C4-2B (cell line): Measurements from ENCODE around the gene ATXN7L1.

ENCODE experiments used
- ZFX ChIP-seq: fragments of 450-650 bp; IDR thresholded peaks from 2 replicates; pipeline ENCODE4 v1.6.1; 2017
- TF ChIP-seq, protein P1 (sequence below): fragments of 450-650 bp; conservative IDR thresholded peaks from 2 replicates; pipeline ENCODE4 v1.5.1; 2017; ENCODE audit warnings: mild to moderate bottlenecking

DNA sequence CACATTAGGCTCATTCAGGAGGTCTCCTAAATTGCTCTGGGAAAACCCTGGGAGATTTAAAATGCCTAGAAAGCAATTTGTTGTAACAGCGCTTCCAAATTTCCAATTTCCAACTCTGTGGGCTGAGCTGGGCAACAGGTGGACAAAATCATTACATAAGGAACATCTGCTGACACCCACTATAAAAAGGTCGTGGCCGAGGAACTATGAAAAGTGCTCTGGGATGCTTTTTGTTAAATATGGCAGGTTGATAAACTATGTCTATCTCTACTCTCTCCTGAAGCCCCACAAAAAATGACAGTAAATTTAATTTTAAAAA is 45.1 kb downstream of the ATXN7L1 start:
- TF ChIP-seq, protein P1, sequence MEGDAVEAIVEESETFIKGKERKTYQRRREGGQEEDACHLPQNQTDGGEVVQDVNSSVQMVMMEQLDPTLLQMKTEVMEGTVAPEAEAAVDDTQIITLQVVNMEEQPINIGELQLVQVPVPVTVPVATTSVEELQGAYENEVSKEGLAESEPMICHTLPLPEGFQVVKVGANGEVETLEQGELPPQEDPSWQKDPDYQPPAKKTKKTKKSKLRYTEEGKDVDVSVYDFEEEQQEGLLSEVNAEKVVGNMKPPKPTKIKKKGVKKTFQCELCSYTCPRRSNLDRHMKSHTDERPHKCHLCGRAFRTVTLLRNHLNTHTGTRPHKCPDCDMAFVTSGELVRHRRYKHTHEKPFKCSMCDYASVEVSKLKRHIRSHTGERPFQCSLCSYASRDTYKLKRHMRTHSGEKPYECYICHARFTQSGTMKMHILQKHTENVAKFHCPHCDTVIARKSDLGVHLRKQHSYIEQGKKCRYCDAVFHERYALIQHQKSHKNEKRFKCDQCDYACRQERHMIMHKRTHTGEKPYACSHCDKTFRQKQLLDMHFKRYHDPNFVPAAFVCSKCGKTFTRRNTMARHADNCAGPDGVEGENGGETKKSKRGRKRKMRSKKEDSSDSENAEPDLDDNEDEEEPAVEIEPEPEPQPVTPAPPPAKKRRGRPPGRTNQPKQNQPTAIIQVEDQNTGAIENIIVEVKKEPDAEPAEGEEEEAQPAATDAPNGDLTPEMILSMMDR: no peak
- TF ChIP-seq ZFX: no peak
